ENCODE data around the gene SLC22A6.

- TF ChIP-seq KLF8 (tag by site-specific recombination; IDR thresholded peaks at IDR 0.05) (no peak), REST (tag by site-specific recombination; IDR thresholded peaks at IDR 0.05) (no peak), CTCF (tag by site-specific recombination; IDR thresholded peaks at IDR 0.05) (no peak)
Measured at GRCh38 chr11:62984451-62984991, at the start of gene SLC22A6.
